ENCODE results near the gene SPEM3.

SPEM3 gene

GRCh38 chr17:7419819-7420610 is 8.6 kb upstream of the SPEM3 start, which contains the start of gene SPEM1:
SPEM1 (plus strand) TSS chr17:7420324; CDS start chr17:7420385, 61 bp downstream.
- Histone ChIP-seq H3K36me3 (replicated peaks; ENCODE audit: low read depth, low read length) (no peaks in the 10 kb centered on the region), H4K20me1 (ENCODE audit: insufficient read depth, low read length) (no peaks in the 10 kb centered on the region), H2AFZ (ENCODE audit: low read depth, low read length) (no peak within 1 kb of the TSS), H3K4me1 (ENCODE audit: low read length) (no peaks in the 10 kb centered on the region), H3K27me3 (ENCODE audit: low read depth, low read length) (no peaks in the 10 kb centered on the region), H3K9ac (ENCODE audit: low read length) (no peak within 1 kb of the TSS), H3K4me3 (ENCODE audit: low read length) (no peak within 1 kb of the TSS), H3K27ac (ENCODE audit: low read length) (no peak within 1 kb of the TSS), H3K4me2 (ENCODE audit: low read length) (no peak within 1 kb of the TSS), H3K9me3 (ENCODE audit: insufficient read depth, low read length) (no peaks in the 10 kb centered on the region), H3K79me2 (ENCODE audit: low read length) (no peaks in the 10 kb centered on the region)
- TF ChIP-seq EZH2phosphoT487 (IDR thresholded peaks at IDR 0.05; ENCODE audit: low read depth): no peak
- TF ChIP-seq CTCF (IDR thresholded peaks at IDR 0.05; ENCODE audit: low read depth, low read length): no peak

- H3K4me1 ChIP-seq (ENCODE audit: low read length): no peaks in the 10 kb centered on the region
- no peaks in the 10 kb centered on the region for H3K27me3 ChIP-seq (ENCODE audit: low read depth, low read length)
- H3K36me3 ChIP-seq (replicated peaks; ENCODE audit: low read depth, low read length): no peaks in the 10 kb centered on the region
- H2AFZ ChIP-seq (ENCODE audit: low read depth, low read length): no peak overlapping the region
- no peaks in the 10 kb centered on the region for H3K9me3 ChIP-seq (ENCODE audit: insufficient read depth, low read length)
- no peaks in the 10 kb centered on the region for H4K20me1 ChIP-seq (ENCODE audit: insufficient read depth, low read length)
- H3K27ac ChIP-seq (ENCODE audit: low read length): no peak overlapping the region
- H3K9ac ChIP-seq (ENCODE audit: low read length): no peak overlapping the region
- no peak overlapping the region for H3K4me3 ChIP-seq (ENCODE audit: low read length)
- H3K4me2 ChIP-seq (ENCODE audit: low read length): no peak overlapping the region
- TF ChIP-seq EZH2phosphoT487 (IDR thresholded peaks at IDR 0.05; ENCODE audit: low read depth): no peak
- no peak for TF ChIP-seq CTCF (IDR thresholded peaks at IDR 0.05; ENCODE audit: low read depth, low read length)
- H3K79me2 ChIP-seq (ENCODE audit: low read length): no peaks in the 10 kb centered on the region
These were observed 7.5 kb upstream of the SPEM3 start for GRCh38 chr17:7421186-7421585.

GRCh38 chr17:7423679-7424078 is 5.0 kb upstream of the SPEM3 start:
- Histone ChIP-seq H3K9me3 (ENCODE audit: insufficient read depth, low read length) (no peaks in the 10 kb centered on the region), H3K79me2 (ENCODE audit: low read length) (no peaks in the 10 kb centered on the region), H3K27ac (ENCODE audit: low read length) (no peak overlapping the region), H3K4me2 (ENCODE audit: low read length) (no peak overlapping the region), H3K27me3 (ENCODE audit: low read depth, low read length) (no peaks in the 10 kb centered on the region), H3K4me3 (ENCODE audit: low read length) (no peak overlapping the region), H4K20me1 (ENCODE audit: insufficient read depth, low read length) (no peaks in the 10 kb centered on the region), H2AFZ (ENCODE audit: low read depth, low read length) (no peak overlapping the region), H3K4me1 (ENCODE audit: low read length) (no peaks in the 10 kb centered on the region), H3K9ac (ENCODE audit: low read length) (no peak overlapping the region), H3K36me3 (replicated peaks; ENCODE audit: low read depth, low read length) (no peaks in the 10 kb centered on the region)
- TF ChIP-seq EZH2phosphoT487 (IDR thresholded peaks at IDR 0.05; ENCODE audit: low read depth) (no peak), CTCF (IDR thresholded peaks at IDR 0.05; ENCODE audit: low read depth, low read length) (no peak)

GRCh38 chr17:7425316-7425715 is 3.3 kb upstream of the SPEM3 start, which contains the start of gene SPEM2:
SPEM2 (plus strand) TSS chr17:7425616; CDS start chr17:7425689, 73 bp downstream.
- H3K27ac ChIP-seq (ENCODE audit: low read length): no peak within 1 kb of the TSS
- TF ChIP-seq CTCF (IDR thresholded peaks at IDR 0.05; ENCODE audit: low read depth, low read length) (no peak), EZH2phosphoT487 (IDR thresholded peaks at IDR 0.05; ENCODE audit: low read depth) (no peak)

More at GRCh38 chr17:7425316-7425715, 3.3 kb upstream of the SPEM3 start, which contains the start of gene SPEM2:
- Histone ChIP-seq H3K4me2 (ENCODE audit: low read length) (no peak within 1 kb of the TSS), H3K9me3 (ENCODE audit: insufficient read depth, low read length) (no peaks in the 10 kb centered on the region), H2AFZ (ENCODE audit: low read depth, low read length) (no peak within 1 kb of the TSS), H3K79me2 (ENCODE audit: low read length) (no peaks in the 10 kb centered on the region), H3K4me1 (ENCODE audit: low read length) (no peaks in the 10 kb centered on the region), H3K27me3 (ENCODE audit: low read depth, low read length) (no peaks in the 10 kb centered on the region), H3K9ac (ENCODE audit: low read length) (no peak within 1 kb of the TSS), H3K4me3 (ENCODE audit: low read length) (no peak within 1 kb of the TSS), H4K20me1 (ENCODE audit: insufficient read depth, low read length) (no peaks in the 10 kb centered on the region), H3K36me3 (replicated peaks; ENCODE audit: low read depth, low read length) (no peaks in the 10 kb centered on the region)
